HCT116 (cell line): Measurements from ENCODE around the gene TMEM144. TPM values are rescaled to one million over a fixed set of nuclear protein-coding genes. Genes with fewer than 3 reads are reported as not detected.
A peak's percentile ranks its signal among the peaks of the same experiment; 100 is the strongest.

Experiments
- ATAC-seq: fragments of 200-7000 bp; cut with Tn5 transposase; 2 replicates; pipeline ENCODE4 v1.9.1; 2020; ENCODE audit warnings: mild to moderate bottlenecking, moderate library complexity
- BruUV-seq: library from RNA; stranded (reverse); fragments of 400-500 nt; replicated peaks from 2 replicates; lab custom pipeline; 2021; lab: Mats Ljungman, UMichigan
- CTCF ChIA-PET: fragments of 300-600 bp; sonication (Branson Sonifier 250); formaldehyde crosslinking; loops from one replicate; lab custom pipeline; 2021; ENCODE audit warnings: antibody characterized with exemption; lab: Charles Lee
- POLR2A ChIA-PET: fragments of 300-600, 350-600 bp; sonication (Branson Sonifier 250); formaldehyde crosslinking; loops from one replicate; lab custom pipeline; 2021; ENCODE audit warnings: antibody characterized with exemption; lab: Charles Lee
- RAD21 ChIA-PET, 2 experiments: fragments of 300-600 bp; sonication (Branson Sonifier 250); formaldehyde crosslinking; loops; one replicate each; lab custom pipeline; 2023; ENCODE audit warnings: low total read pairs in 2 of 2; ENCODE audit not compliant: uncharacterized antibody in 2 of 2, unreplicated experiment in 2 of 2, low non-redundant PET in 1 of 2; lab: Charles Lee
- DNase-seq: peaks from one replicate; pipeline ENCODE4 v3.0.0-alpha.2; 2010; ENCODE audit warnings: low read depth, low spot score
- H2AFZ ChIP-seq: fragments of 200-600 bp; shearing (Covaris generic), sonication (generic); 2 replicates; pipeline ENCODE4 v1.6.1; 2017; ENCODE audit warnings: low read depth, mixed run types, mixed read lengths, antibody characterized with exemption, low read length; ENCODE audit not compliant: poor library complexity, severe bottlenecking
- H3K27ac ChIP-seq: 2 replicates; pipeline ENCODE4 v1.5.1; 2012; ENCODE audit warnings: low read depth, low read length
- H3K27me3 ChIP-seq: fragments of 200-600 bp; sonication (generic); 2 replicates; pipeline ENCODE4 v1.6.1; 2016; ENCODE audit warnings: mixed run types, low read length, mixed read lengths; ENCODE audit not compliant: insufficient read depth
- H3K36me3 ChIP-seq, 2 experiments: fragments of 200-500 bp in 1 of 2; fragments of 200-600 bp in 1 of 2; sonication (Bioruptor generic) in 1 of 2; sonication (generic) in 1 of 2; 2 replicates each; pipeline versions ENCODE4 v1.5.1 to v1.6.1; 2014 to 2016; ENCODE audit warnings: low read length in 2 of 2, inconsistent platforms in 1 of 2, mixed read lengths in 1 of 2, mixed run types in 1 of 2; ENCODE audit not compliant: insufficient read depth in 2 of 2, control insufficient read depth in 1 of 2
- H3K4me1 ChIP-seq, 2 experiments: fragments of 200-600 bp in 1 of 2; sonication (generic) in 1 of 2; 2 replicates each; pipeline versions ENCODE4 v1.5.1 to v1.6.1; 2012 to 2017; ENCODE audit warnings: low read length in 2 of 2, inconsistent platforms in 1 of 2, mild to moderate bottlenecking in 1 of 2, mixed read lengths in 1 of 2, mixed run types in 1 of 2, moderate library complexity in 1 of 2; ENCODE audit not compliant: insufficient read depth in 2 of 2, control insufficient read depth in 1 of 2
- H3K4me2 ChIP-seq: fragments of 200-600 bp; sonication (generic); 2 replicates; pipeline ENCODE4 v1.6.1; 2017; ENCODE audit warnings: mixed run types, low read length, mixed read lengths
- H3K4me3 ChIP-seq, 2 experiments: fragments of 200-600 bp in 1 of 2; sonication (generic) in 1 of 2; replicated peaks in 1 of 2; 2 replicates each; pipeline ENCODE4 v1.5.1; 2011 to 2016; ENCODE audit warnings: low read length in 2 of 2, control low read depth in 1 of 2, low read depth in 1 of 2, mild to moderate bottlenecking in 1 of 2, mixed read lengths in 1 of 2, mixed run types in 1 of 2
- H3K79me2 ChIP-seq: fragments of 200-600 bp; sonication (generic); 2 replicates; pipeline ENCODE4 v1.6.1; 2017; ENCODE audit warnings: mild to moderate bottlenecking, mixed run types, low read length, moderate library complexity, mixed read lengths; ENCODE audit not compliant: insufficient read depth
- H3K9ac ChIP-seq: fragments of 200-600 bp; sonication (generic); 2 replicates; pipeline ENCODE4 v1.6.1; 2016; ENCODE audit warnings: low read length, mixed read lengths
- H3K9me2 ChIP-seq: fragments of 200-600 bp; sonication (generic), shearing (Covaris generic); 2 replicates; pipeline ENCODE4 v1.6.1; 2017; ENCODE audit warnings: mixed run types, mild to moderate bottlenecking, moderate library complexity; ENCODE audit not compliant: insufficient read depth
- H3K9me3 ChIP-seq, 2 experiments: fragments of 200-500 bp in 1 of 2; fragments of 200-600 bp in 1 of 2; sonication (Bioruptor generic) in 1 of 2; sonication (generic) in 1 of 2; 2 replicates each; pipeline ENCODE4 v1.6.1; 2014 to 2017; ENCODE audit warnings: low read length in 2 of 2, mixed read lengths in 2 of 2, inconsistent platforms in 1 of 2, low read depth in 1 of 2, mild to moderate bottlenecking in 1 of 2, mixed run types in 1 of 2, moderate library complexity in 1 of 2; ENCODE audit not compliant: control insufficient read depth in 1 of 2, insufficient read depth in 1 of 2
- H4K20me1 ChIP-seq: fragments of 200-600 bp; sonication (generic), shearing (Covaris generic); 2 replicates; pipeline ENCODE4 v1.6.1; 2017; ENCODE audit warnings: mixed run types, mild to moderate bottlenecking, moderate library complexity; ENCODE audit not compliant: insufficient read depth
- CEBPB ChIP-seq: IDR thresholded peaks from 2 replicates; pipeline ENCODE4 v1.6.1; 2012; ENCODE audit warnings: low read depth
- EZH2phosphoT487 ChIP-seq: fragments of 200-600 bp; IDR thresholded peaks from 2 replicates; pipeline ENCODE4 v1.6.1; 2018; ENCODE audit warnings: antibody characterized with exemption, borderline replicate concordance
- POLR2AphosphoS5 ChIP-seq: IDR thresholded peaks from 2 replicates; pipeline ENCODE4 v1.6.1; 2011; ENCODE audit warnings: mild to moderate bottlenecking, low read depth, low read length, moderate library complexity
- SP1 ChIP-seq: IDR thresholded peaks from 2 replicates; pipeline ENCODE4 v1.6.1; 2012; ENCODE audit warnings: low read depth
- intact Hi-C: fragments of 100-400 bp; cut with micrococcal nuclease; formaldehyde crosslinking; loops from 2 replicates; pipeline ENCODE4 v1.10.0; 2022
- total RNA-seq: library from RNA; stranded (reverse); gene quantifications from one replicate; pipeline ENCODE4 v1.2.1, GENCODE V29; 2021; ENCODE audit not compliant: unreplicated experiment
- TF ChIP-seq, protein P1 (sequence below): IDR thresholded peaks from 2 replicates; pipeline ENCODE4 v1.6.1; 2011; ENCODE audit warnings: mild to moderate bottlenecking, low read length, moderate library complexity; ENCODE audit not compliant: insufficient replicate concordance; ENCODE audit errors: extremely low read depth
- TF ChIP-seq, protein P2 (sequence below): IDR thresholded peaks from 2 replicates; pipeline ENCODE4 v1.6.1; 2012
- TF ChIP-seq, protein P3 (sequence below), 3 experiments: fragments of 200-600 bp in 1 of 3; sonication (generic) in 1 of 3; IDR thresholded peaks in 2 of 3; conservative IDR thresholded peaks in 1 of 3; 2 replicates each; pipeline ENCODE4 v1.5.1; 2012 to 2017; ENCODE audit warnings: low read depth in 2 of 3, low read length in 2 of 3, antibody characterized with exemption in 1 of 3, borderline replicate concordance in 1 of 3, control low read depth in 1 of 3, mild to moderate bottlenecking in 1 of 3, mixed read lengths in 1 of 3, mixed run types in 1 of 3, moderate library complexity in 1 of 3; ENCODE audit not compliant: insufficient read depth in 1 of 3
- TF ChIP-seq, protein P4 (sequence below): IDR thresholded peaks from 2 replicates; pipeline ENCODE4 v1.6.1; 2012

Gene TMEM144
- total RNA-seq, 1 experiment from 2014 or later: 12.9 TPM

DNA sequence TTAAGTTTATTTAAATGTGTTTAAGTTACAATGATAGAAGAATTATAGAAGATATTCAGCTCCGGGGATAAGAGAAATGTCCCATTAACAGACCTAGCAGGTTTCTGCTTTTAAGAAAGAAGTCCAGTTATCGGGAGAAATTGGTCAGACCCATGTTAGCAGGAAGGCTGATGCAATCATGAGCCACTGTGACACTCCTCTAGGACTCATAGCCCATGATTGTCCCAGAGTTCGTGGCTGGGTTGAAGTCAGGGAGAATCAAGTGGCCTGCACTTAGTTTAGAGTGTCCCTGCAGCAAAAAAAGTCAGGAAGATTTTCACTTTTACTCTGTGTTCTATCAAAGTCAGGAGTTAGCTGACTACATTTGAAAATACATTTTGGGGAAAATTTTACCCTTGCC lies 72.0 kb downstream of the TMEM144 start:
- Histone ChIP-seq H3K27me3 (no peaks in the 10 kb centered on the region), H3K79me2 (no peaks in the 10 kb centered on the region), H3K9ac (no peak overlapping the region), H3K27ac (no peak overlapping the region), H3K9me2 (no peaks in the 10 kb centered on the region; the same call in 1 of the 2 replicates), H3K36me3 (no peaks in the 10 kb centered on the region), H3K9me3 (no peaks in the 10 kb centered on the region), H3K4me3 (no peak overlapping the region), H2AFZ (peak overlapping the region; percentile 18), H4K20me1 (no peaks in the 10 kb centered on the region), H3K4me1 (peaks cover 0 to 8% of the 10 kb centered on the region in 2 experiments; a peak in 2 of 4 replicates), H3K4me2 (peak overlapping the region; percentile 4; the same call in 1 of the 2 replicates)
- ATAC-seq (no peak), DNase-seq (peak; percentile 48)
- POLR2A ChIA-PET: interaction anchor here (0.6 kb wide), 1 partner anchor 53 kb away, joined by 6 read pairs; no protein-coding TSS in a partner anchor
- CTCF ChIA-PET: interaction anchor here (1.0 kb wide), 1 partner anchor 15 kb away, joined by 3 read pairs; no protein-coding TSS in a partner anchor
- no TSS peak for BruUV-seq
- RAD21 ChIA-PET: no interaction called here
- TF ChIP-seq SP1 (no peak), POLR2AphosphoS5 (0 out of 2 replicates have a peak, but pooled peaks have one; percentile 15), CEBPB (peak; percentile 65; the same call in 1 of the 2 replicates), EZH2phosphoT487 (no peak)
- TF ChIP-seq, protein P1, sequence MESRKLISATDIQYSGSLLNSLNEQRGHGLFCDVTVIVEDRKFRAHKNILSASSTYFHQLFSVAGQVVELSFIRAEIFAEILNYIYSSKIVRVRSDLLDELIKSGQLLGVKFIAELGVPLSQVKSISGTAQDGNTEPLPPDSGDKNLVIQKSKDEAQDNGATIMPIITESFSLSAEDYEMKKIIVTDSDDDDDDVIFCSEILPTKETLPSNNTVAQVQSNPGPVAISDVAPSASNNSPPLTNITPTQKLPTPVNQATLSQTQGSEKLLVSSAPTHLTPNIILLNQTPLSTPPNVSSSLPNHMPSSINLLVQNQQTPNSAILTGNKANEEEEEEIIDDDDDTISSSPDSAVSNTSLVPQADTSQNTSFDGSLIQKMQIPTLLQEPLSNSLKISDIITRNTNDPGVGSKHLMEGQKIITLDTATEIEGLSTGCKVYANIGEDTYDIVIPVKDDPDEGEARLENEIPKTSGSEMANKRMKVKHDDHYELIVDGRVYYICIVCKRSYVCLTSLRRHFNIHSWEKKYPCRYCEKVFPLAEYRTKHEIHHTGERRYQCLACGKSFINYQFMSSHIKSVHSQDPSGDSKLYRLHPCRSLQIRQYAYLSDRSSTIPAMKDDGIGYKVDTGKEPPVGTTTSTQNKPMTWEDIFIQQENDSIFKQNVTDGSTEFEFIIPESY: no peak
- TF ChIP-seq, protein P2, sequence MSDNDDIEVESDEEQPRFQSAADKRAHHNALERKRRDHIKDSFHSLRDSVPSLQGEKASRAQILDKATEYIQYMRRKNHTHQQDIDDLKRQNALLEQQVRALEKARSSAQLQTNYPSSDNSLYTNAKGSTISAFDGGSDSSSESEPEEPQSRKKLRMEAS: 0 out of 2 replicates have a peak, but pooled peaks have one; percentile 42
- TF ChIP-seq, protein P3, sequence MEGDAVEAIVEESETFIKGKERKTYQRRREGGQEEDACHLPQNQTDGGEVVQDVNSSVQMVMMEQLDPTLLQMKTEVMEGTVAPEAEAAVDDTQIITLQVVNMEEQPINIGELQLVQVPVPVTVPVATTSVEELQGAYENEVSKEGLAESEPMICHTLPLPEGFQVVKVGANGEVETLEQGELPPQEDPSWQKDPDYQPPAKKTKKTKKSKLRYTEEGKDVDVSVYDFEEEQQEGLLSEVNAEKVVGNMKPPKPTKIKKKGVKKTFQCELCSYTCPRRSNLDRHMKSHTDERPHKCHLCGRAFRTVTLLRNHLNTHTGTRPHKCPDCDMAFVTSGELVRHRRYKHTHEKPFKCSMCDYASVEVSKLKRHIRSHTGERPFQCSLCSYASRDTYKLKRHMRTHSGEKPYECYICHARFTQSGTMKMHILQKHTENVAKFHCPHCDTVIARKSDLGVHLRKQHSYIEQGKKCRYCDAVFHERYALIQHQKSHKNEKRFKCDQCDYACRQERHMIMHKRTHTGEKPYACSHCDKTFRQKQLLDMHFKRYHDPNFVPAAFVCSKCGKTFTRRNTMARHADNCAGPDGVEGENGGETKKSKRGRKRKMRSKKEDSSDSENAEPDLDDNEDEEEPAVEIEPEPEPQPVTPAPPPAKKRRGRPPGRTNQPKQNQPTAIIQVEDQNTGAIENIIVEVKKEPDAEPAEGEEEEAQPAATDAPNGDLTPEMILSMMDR (IDR thresholded peaks at IDR 0.05 in 2 of 3, conservative IDR thresholded peaks at IDR 0.05 in 1 of 3; ENCODE audit: borderline replicate concordance in 1 of 3, insufficient read depth in 1 of 3, low read depth in 2 of 3, low read length in 2 of 3): no peak
- TF ChIP-seq, protein P4, sequence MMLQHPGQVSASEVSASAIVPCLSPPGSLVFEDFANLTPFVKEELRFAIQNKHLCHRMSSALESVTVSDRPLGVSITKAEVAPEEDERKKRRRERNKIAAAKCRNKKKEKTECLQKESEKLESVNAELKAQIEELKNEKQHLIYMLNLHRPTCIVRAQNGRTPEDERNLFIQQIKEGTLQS: 0 out of 2 replicates have a peak, but pooled peaks have one; percentile 10
- intact Hi-C loops: no loop called here
